GM19395 (cell line): ENCODE measurements around the gene APBA3.

Source experiments
- ATAC-seq: cut with Tn5 transposase; IDR thresholded peaks from one replicate; pipeline ENCODE4 v1.9.1; 2021; ENCODE audit warnings: mild to moderate bottlenecking, moderate library complexity; ENCODE audit not compliant: unreplicated experiment

Gene APBA3

DNA sequence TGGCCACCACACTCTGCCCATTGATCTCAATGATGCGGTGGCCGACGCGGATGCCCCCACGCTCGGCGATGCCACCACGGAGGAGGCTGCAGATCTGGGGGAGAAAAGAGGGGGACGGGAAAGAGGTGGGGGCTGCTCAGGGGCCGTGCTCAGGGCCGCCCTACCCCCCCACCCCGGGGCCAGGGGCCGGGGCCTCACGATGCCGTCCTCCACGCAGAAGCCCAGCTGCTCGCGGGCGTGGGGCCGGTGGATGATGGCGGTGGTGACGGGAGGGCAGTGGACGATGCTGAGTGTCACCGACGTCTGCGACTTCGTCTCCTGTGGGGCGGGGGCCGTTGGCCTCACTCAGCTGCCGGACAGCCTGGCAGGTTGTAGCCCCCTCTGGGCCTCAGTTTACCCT lies 10.3 kb downstream of the APBA3 start:
- no peak for ATAC-seq

DNA sequence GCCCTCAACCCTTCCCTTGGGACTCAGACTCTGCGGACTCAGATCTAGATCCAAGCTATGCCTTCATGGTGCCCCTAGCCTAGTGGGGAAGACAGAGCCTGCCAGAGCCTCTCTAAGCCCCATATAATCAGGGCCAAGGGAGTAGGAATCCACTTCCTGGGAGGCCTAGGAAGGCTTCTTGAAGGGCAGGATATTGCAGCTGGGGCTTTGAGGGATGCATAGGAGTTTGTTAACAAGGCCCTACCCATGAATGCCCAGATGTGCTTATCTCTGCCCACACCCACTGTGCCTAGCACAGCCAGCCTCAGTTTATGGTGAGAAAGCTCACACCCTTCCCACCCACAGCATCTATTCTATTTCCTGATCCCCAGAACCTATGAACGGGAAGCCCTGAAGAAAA lies 11.3 kb downstream of the APBA3 start:
- ATAC-seq = no peak

DNA sequence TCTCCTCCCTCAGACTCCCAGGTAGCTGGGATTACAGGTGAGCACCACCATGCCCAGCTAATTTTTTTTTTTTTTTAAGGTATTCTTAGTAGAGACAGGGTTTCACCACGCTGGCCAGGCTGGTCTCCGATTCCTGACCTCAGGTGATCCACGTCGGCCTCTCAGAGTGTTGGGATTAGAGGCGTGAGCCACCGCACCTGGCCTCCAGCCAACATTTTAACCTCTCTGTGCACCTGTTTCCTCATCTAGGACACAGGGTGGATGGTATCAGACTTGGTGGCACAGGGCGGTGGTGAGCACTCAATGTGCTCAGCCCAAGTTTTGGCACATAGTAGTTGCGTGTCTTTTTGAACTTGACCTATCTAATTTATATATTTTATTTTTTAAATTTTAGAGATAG lies 12.5 kb downstream of the APBA3 start:
- no peak for ATAC-seq

DNA sequence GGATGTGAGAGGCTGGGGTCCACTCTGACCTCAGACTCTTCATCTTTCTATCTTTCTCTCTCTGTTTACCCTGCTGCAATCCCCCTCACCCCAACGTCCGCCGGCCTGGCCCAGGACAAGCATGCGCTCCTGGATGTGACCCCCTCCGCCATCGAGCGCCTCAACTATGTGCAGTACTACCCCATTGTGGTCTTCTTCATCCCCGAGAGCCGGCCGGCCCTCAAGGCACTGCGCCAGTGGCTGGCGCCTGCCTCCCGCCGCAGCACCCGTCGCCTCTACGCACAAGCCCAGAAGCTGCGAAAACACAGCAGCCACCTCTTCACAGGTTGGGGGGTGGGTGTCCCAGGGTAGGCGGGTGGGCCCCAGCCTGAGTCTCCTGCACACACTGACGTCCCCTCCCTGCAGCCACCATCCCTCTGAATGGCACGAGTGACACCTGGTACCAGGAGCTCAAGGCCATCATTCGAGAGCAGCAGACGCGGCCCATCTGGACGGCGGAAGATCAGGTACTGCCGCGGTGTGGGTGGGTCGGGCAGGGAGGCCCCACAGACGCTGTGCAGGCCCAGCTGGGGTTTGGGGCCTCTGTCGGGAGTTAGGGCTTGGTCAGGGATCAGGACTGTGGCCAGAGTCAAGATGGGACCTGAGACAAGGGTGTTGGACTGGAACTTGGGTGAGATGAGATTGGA lies 15.0 kb downstream of the APBA3 start:
- ATAC-seq = no peak

DNA sequence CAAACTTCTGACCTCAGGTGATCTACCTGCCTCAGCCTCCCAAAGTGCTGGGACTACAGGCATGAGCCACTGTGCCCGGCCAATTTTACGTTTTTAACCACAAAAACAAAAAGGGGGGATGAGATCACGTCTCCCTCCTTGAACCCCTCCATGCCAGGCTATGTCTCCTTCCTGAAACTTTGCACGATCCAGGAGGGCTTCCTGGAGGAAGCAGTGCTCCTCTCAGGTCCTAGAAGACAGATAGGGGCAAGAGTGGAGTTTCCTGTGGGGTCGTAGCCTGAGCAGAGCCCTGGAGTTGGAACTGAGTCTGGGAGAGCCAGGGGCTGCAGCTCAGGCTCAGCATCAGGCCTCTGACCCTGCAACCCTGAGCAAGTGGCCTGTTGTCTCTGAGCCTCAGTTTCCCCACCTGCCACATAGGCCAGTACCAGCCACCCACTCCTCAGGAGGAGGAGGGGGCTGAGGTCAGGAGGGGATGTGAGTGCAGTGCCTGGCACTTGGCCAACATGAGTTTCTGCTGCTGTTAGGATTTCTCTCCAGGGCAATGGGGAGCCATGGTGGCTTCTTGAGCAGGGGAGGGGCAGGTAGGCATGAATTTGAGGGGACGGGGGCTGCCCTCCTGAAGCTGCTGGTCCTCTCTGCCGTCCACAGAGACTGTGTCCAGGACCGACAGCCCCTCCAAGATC lies 16.0 kb downstream of the APBA3 start:
- no peak for ATAC-seq

DNA sequence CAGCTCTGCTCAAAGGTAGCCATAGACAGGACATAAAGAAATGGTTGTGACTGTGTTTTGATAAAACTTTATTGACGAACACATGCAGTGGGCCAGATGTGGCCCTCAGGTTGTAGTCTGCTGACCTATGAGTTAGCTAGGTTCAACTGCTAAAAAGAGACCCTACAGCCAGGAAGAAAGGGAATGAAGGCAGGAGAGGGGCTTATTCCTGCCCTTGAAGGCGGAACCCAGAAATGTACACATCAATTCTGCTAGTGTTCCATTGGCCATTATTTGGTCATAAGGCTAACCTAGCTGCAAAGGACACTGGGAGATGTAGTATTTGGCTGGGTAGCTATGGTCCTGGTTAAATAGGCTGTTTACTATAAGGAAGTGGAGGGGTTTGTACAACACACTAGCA lies 18.0 kb downstream of the APBA3 start:
- ATAC-seq = no peak

DNA sequence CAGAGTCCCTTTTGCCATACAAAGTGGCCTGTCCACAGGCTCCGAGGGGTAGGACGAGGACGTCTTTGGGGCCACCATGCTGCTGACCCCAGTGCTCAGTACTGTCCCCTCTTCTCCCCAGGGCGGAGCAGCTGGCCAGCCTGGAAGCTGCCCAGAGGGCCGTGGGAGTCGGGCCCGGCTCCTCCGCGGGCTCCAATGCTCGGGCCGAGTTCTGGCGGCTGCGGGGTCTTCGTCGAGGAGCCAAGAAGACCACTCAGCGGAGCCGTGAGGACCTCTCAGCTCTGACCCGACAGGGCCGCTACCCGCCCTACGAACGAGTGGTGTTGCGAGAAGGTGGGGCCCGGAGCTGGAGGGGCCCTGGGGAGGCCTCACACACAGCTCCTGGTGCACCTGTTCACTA lies 21.1 kb downstream of the APBA3 start:
- ATAC-seq = no peak

DNA sequence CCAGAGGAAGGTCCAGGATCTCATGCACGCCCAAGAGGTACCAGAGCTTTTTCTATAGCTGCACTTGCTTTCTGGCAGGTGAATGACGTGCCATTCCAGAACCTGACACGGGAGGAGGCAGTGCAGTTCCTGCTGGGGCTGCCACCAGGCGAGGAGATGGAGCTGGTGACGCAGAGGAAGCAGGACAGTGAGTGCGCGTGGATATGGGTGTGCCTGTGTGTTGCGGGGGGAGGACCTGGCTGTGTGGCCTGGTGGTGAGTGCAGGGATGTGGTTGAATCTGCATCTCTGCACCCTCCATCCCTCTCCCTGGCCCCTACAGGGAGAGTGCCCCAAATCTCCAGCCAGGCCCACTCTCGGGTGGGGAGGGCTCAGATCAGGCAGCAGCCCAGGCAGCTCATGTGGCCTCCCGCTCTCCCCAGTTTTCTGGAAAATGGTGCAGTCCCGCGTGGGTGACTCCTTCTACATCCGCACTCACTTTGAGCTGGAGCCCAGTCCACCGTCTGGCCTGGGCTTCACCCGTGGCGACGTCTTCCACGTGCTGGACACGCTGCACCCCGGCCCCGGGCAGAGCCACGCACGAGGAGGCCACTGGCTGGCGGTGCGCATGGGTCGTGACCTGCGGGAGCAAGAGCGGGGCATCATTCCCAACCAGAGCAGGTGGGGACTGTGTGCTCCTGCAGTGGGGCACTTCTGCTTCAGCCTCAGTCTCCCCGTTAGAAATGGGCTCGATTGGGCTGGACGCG lies 22.8 kb downstream of the APBA3 start:
- ATAC-seq = no peak

DNA sequence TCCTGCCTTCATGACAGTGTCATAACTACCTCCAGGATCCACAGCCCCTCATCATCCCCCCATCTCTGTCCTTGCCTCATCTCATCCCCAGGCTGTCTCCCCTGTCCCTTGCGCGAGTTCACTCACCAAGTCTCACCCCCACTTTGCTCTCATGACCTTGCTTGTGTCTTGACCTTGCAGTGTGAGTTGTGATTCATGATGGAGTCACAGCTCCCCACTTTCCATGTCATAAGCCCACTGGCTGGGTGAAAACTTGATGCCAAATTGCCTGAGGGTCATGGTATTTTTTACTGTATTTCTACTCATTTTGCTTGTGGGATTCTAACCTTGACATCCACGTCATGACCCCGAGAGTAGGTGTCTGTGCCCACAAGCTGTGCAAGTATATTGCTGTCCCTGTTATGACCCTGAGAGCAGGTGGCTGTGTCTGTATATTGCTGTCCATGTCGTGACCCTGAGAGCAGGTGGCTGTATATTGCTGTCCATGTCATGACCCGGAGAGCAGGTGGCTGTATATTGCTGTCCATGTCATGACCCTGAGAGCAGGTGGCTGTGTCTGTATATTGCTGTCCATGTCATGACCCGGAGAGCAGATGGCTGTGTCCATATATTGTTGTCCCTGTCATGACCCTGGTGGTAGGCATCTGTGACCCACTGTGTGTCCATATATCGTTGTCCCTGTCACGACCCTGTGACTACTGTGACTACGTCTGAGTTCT lies 23.8 kb downstream of the APBA3 start:
- ATAC-seq = no peak

DNA sequence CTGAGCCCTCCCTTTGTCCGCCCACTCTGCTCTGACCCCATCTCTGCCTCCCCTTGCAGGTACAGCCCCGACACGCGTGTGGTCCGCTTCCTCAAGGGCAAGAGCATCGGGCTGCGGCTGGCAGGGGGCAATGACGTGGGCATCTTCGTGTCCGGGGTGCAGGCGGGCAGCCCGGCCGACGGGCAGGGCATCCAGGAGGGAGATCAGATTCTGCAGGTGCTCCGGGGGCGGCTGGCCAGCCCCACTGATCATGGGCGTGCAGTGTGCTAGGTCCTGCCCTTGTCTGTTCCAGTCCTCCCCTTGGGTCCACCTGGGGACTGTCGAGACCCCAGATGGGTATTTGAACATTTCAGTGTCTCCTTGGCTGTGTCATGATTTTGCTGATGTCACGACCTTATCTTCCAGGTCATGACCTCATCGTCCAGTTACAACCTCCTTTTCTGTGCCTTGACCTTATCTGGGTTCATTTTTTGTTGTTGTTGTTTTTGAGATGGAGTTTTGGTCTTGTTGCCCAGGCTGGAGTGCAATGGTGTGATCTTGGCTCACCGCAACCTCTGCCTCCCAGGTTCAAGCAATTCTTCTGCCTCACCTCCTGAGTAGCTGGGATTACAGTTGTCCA lies 25.3 kb downstream of the APBA3 start:
- ATAC-seq = no peak

DNA sequence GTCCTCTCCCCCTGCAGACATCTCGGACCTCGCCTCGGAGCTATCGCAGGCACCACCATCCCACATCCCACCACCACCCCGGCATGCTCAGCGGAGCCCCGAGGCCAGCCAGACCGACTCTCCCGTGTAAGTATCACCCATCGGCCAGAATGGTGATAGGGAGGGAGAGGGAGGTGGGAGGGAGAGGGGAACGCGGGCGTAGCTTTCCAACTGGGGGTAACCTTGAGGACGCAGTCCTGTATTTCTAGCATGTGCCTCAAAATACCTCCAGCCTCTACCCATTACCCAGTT lies 27.2 kb downstream of the APBA3 start:
- no peak for ATAC-seq

DNA sequence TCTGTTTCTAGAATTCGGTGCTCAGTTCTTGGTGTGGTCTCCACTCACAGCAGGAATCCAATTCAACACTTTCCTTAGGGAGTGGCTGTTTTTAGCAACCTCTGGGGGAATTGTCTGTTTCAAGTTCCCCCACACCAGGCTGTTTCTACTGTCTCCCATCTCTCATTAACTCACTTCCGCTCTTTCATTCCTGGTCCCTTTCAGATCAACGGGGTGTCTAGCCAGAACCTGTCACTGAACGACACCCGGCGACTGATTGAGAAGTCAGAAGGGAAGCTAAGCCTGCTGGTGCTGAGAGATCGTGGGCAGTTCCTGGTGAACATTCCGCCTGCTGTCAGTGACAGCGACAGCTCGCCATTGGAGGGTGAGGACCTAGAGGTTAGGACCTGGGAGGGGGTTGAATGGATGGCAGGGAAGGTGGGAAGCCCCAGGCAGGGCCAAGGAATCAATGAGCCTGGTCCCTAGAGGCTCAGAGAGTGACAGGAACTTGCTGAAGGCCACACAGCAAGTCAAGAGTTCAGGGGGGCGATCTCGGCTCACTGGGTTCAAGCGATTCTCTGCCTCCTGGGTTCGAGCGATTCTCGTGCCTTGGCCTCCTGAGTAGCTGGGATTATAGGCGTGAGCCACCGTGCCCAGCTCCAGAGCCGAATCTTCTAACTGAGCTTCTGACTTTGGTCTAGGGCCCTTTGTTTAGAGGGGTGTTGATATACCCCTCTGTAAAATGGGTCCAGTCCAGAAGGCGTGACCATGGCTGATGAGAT lies 27.8 kb downstream of the APBA3 start:
- ATAC-seq = no peak

DNA sequence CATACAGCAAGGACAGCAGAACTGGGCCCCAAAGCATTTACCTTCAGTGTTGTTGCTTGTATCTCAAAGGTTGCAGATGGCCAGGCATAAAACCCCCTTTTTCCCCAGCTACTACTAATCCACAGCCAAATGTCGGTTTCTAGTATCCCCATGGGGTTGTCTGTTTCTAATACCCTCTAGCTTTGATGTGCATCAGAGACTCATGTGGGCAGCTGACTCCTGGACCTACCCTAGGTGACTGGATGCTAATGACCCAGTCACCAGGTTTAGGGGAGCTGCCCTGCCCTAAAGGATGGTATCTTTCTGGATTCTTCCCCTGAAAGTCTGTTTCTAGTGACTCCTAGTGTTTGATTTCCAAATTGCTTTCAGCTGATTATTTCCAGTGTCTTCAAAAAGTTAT lies 29.4 kb downstream of the APBA3 start:
- ATAC-seq = no peak

DNA sequence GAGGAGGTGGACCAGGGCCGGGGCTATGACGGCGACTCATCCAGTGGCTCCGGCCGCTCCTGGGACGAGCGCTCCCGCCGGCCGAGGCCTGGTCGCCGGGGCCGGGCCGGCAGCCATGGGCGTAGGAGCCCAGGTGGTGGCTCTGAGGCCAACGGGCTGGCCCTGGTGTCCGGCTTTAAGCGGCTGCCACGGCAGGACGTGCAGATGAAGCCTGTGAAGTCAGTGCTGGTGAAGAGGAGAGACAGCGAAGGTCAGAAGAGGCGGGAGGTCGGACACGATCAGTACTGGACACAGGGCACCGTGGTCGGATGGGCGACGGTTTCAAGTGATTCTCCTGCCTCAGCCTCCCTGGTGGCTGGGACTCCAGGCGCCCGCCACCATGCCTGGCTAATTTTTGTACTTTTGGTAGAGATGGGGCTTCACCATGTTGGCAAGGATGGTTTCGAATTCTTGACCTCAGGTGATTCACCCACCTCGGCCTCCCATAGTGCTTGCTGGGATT lies 31.0 kb downstream of the APBA3 start:
- ATAC-seq = no peak

DNA sequence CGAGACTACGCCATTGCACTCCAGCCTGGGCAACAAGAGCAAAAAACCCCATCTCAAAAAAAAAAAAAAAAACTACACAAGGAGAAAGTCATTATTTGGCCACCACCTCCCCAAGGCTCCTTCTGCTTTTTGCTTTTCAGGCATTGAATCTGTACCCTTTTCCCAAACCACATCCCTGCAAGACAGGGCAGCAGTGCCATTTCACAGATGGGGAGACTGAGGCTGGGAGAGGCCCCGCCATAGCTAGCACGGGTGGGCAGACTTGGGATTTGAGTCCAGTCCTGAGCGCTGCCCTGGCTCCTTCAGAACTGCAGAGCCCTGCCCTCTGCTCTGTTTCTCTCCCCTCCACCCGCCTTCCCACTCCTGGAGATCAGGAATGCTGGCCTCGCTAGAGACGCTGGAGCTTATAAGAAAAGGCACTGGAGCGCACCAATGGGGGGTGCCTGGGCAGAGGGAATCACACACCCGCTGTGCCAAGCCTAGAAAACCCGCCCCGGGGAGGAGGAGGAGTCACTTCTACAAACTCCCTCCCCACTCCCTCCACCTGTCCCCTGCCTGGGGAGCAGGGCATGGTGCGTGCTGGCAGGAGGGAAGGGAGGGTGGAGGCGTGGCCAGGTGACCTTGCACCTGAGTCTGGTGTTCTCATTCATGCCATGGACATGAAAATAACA lies 35.7 kb downstream of the APBA3 start:
- ATAC-seq = no peak

DNA sequence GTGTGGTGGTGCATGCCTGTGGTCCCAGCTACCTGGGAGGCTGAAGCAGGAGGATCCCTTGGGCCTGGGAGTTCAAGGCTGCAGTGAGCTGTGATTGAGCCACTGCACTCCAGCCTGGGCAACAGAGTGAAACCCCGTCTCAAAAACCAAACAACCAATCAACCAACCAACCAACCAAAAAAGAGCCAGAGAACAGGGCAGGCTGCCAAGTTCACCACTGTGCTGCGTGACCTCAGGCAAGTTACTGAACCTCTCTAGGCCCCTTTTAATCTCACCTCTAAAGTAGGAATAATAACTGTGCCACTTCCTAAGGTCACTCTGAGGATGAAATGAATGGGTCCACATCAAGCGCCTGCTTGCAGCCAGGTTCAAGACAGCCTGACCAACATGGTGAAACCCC lies 36.4 kb downstream of the APBA3 start:
- ATAC-seq = no peak

DNA sequence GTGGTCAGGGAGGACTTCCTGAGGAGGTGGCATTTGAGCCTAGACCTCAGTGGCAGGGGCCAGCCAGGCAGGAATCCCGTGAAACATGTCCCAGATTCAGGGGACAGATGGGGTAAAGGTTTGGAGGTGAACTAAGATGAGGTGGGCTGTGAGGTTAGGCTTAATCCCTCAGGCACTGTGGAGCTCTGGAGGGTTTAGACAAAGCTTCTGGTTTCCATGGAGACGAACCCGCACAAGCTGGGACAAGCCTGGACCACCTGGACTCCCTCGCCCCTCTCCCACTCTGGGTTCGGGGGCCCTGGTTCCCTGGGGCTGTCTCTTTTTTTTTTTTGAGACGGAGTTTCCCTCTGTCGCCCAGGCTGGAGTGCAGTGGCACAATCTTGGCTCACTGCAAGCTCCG lies 37.6 kb downstream of the APBA3 start:
- ATAC-seq = no peak

DNA sequence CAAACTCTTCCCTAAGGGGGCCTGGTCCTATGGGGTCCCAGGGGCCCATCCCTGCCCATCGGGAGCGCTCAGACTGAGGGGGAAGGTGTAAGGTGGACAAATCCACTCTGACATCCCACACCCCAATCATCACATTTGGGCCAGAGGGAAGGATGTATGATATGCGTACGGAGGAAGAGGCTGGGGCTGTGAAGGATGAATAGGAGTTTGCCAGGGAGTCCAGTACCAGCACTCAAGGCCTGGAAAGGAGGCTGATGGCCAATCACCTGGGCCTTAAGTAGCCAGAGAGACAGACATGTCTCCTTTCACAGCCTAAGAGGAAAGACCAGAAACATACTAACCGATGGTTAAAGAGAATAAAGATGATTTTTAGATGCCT lies 38.4 kb downstream of the APBA3 start:
- no peak for ATAC-seq

DNA sequence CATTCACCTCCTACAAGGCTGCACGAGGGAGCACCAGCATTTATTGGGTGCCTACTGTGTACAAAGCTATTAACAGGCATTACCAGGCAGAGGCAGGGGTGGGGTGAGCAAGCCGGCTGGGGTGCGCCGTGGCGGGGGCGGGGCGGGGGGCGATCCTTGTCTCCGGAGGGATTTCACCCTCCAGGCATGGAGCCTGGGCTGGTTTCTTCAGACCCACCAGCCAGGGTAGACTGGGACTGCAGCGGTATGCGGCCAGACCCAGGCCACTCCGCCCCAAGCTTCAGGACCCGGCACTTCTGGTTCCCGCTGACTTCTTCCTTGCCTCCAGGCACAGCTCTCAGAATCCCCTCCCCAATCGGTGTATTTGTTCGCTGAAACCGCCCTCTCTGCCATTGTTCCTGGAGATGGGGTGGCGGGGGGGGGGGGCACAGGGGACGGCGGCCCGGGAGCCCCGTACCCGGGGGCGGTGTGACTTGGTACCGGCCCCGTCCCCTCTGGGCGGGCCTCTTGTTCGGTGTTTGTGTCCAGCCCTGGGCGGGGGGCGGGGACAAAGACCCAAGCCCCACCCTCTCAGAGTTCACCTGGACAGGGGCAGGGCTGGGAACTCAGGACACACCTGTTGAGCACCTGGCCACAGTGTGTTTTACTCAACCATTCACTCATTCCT lies 38.9 kb downstream of the APBA3 start:
- no peak for ATAC-seq
